ENCODE measurements around the gene CCM2L. TPM values are rescaled to one million over a fixed set of nuclear protein-coding genes. Genes with fewer than 3 reads are reported as not detected.

Gene CCM2L
- total and polyA plus RNA-seq, 9 donors, result 1.4 to 9.9 (median 3.4) TPM

GRCh38 chr20:32006841-32007786 lies 3.1 kb upstream of the CCM2L start:
- intact Hi-C loops (cut with DNase I), result no loop called here
- DNase-seq, result no peak
- no peak for TF ChIP-seq POLR2A (IDR thresholded peaks at IDR 0.05)
- no peak for TF ChIP-seq CTCF (IDR thresholded peaks at IDR 0.05)
- no peak for TF ChIP-seq EP300 (IDR thresholded peaks at IDR 0.05)
- Histone ChIP-seq H3K27me3 (no peaks in the 10 kb centered on the region), H3K4me1 (ENCODE audit: insufficient read depth) (no peaks in the 10 kb centered on the region), H3K4me3 (no peak overlapping the region), H3K27ac (no peak overlapping the region), H3K9me3 (no peaks in the 10 kb centered on the region), H3K36me3 (no peaks in the 10 kb centered on the region)
- 41 to 50% (median 47%) methylated on average over 8 of the region's 8 CpGs for WGBS, 3 donors

- no peaks in the 10 kb centered on the region for H3K36me3 ChIP-seq
- H3K27ac ChIP-seq, result no peak overlapping the region
- peak in 1 of 5 donors; percentile 36 for DNase-seq
- no peaks in the 10 kb centered on the region for H3K9me3 ChIP-seq
- TF ChIP-seq CTCF (IDR thresholded peaks at IDR 0.05) (no peak), EP300 (IDR thresholded peaks at IDR 0.05) (no peak), POLR2A (IDR thresholded peaks at IDR 0.05) (no peak)
- 33 to 37% (median 35%) methylated on average over 10 of the region's 10 CpGs for WGBS, 3 donors
- no peaks in the 10 kb centered on the region for H3K27me3 ChIP-seq
- no peaks in the 10 kb centered on the region for H3K4me1 ChIP-seq (ENCODE audit: insufficient read depth)
- H3K4me3 ChIP-seq, result no peak overlapping the region
- intact Hi-C loops (cut with DNase I), result no loop called here
Observed at GRCh38 chr20:32007787-32008616, 2.2 kb upstream of the CCM2L start.

GRCh38 chr20:32009564-32009963 lies 674 bp upstream of the CCM2L start:
- H3K9me3 ChIP-seq, result no peaks in the 10 kb centered on the region
- H3K36me3 ChIP-seq, result no peaks in the 10 kb centered on the region
- no peaks in the 10 kb centered on the region for H3K4me1 ChIP-seq (ENCODE audit: insufficient read depth)
- intact Hi-C loops (cut with DNase I), result no loop called here
- no peak for DNase-seq
- 77 to 86% (median 82%) methylated on average over 7 of the region's 7 CpGs for WGBS, 3 donors
- H3K4me3 ChIP-seq, result no peak overlapping the region
- H3K27me3 ChIP-seq, result no peaks in the 10 kb centered on the region
- H3K27ac ChIP-seq, result no peak overlapping the region
- TF ChIP-seq CTCF (IDR thresholded peaks at IDR 0.05) (no peak), EP300 (IDR thresholded peaks at IDR 0.05) (no peak), POLR2A (IDR thresholded peaks at IDR 0.05) (no peak)

GRCh38 chr20:32010666-32011065 lies 428 bp downstream of the CCM2L start:
- intact Hi-C loops (cut with DNase I), result no loop called here
- no peak for TF ChIP-seq POLR2A (IDR thresholded peaks at IDR 0.05)
- no peak for TF ChIP-seq EP300 (IDR thresholded peaks at IDR 0.05)
- no peak for TF ChIP-seq CTCF (IDR thresholded peaks at IDR 0.05)
- 19 to 31% (median 21%) methylated on average over 8 of the region's 8 CpGs for WGBS, 3 donors
- DNase-seq, result no peak
- H3K27me3 ChIP-seq, result no peaks in the 10 kb centered on the region
- H3K4me1 ChIP-seq (ENCODE audit: insufficient read depth), result no peaks in the 10 kb centered on the region
- H3K4me3 ChIP-seq, result no peak overlapping the region
- H3K27ac ChIP-seq, result no peak overlapping the region
- no peaks in the 10 kb centered on the region for H3K36me3 ChIP-seq
- H3K9me3 ChIP-seq, result no peaks in the 10 kb centered on the region
